GM23338 (cell line): Measurements from ENCODE around the gene YPEL3. TPM values are rescaled to one million over a fixed set of nuclear protein-coding genes. Genes with fewer than 3 reads are reported as not detected.

Experiments
- ATAC-seq: fragments of 200-7000 bp; cut with Tn5 transposase; 3 replicates; pipeline ENCODE4 v1.9.1; 2020
- DNase-seq: peaks from one replicate; pipeline ENCODE4 v3.0.0-alpha.2; 2015; ENCODE audit warnings: low spot score
- H2AFZ ChIP-seq: fragments of 200-600 bp; sonication (generic); 2 replicates; pipeline ENCODE4 v1.8.0; 2016; ENCODE audit warnings: antibody characterized with exemption, mild to moderate bottlenecking, moderate library complexity
- H3F3A ChIP-seq: fragments of 200-600 bp; sonication (generic); replicated peaks from 2 replicates; pipeline ENCODE4 v1.8.0; 2017; ENCODE audit warnings: antibody characterized with exemption, mixed run types, low read depth
- H3K27ac ChIP-seq: fragments of 200-600 bp; sonication (generic); 2 replicates; pipeline ENCODE4 v1.6.1; 2016; ENCODE audit warnings: low read depth
- H3K27me3 ChIP-seq: fragments of 200-600 bp; sonication (generic); 2 replicates; pipeline ENCODE4 v1.8.0; 2016; ENCODE audit warnings: mild to moderate bottlenecking, mixed run types, moderate library complexity; ENCODE audit not compliant: insufficient read depth
- H3K36me3 ChIP-seq: fragments of 200-600 bp; sonication (generic); 2 replicates; pipeline ENCODE4 v1.8.0; 2016; ENCODE audit warnings: mild to moderate bottlenecking; ENCODE audit not compliant: insufficient read depth
- H3K4me1 ChIP-seq: fragments of 200-600 bp; sonication (generic); 2 replicates; pipeline ENCODE4 v1.8.0; 2016; ENCODE audit warnings: mild to moderate bottlenecking, moderate library complexity; ENCODE audit not compliant: insufficient read depth
- H3K4me2 ChIP-seq: fragments of 200-600 bp; sonication (generic); 2 replicates; pipeline ENCODE4 v1.7.1; 2017; ENCODE audit warnings: mixed run types
- H3K4me3 ChIP-seq: fragments of 200-600 bp; sonication (generic); 2 replicates; pipeline ENCODE4 v1.6.1; 2016; ENCODE audit warnings: mixed run types
- H3K79me2 ChIP-seq: fragments of 200-600 bp; sonication (generic); replicated peaks from 2 replicates; pipeline ENCODE4 v1.8.0; 2017; ENCODE audit warnings: mild to moderate bottlenecking; ENCODE audit not compliant: insufficient read depth
- H3K9me2 ChIP-seq: fragments of 200-600 bp; sonication (generic); 2 replicates; pipeline ENCODE4 v1.8.0; 2017; ENCODE audit not compliant: insufficient read depth
- H4K20me1 ChIP-seq: fragments of 200-600 bp; sonication (generic); replicated peaks from 2 replicates; pipeline ENCODE4 v1.8.0; 2017; ENCODE audit warnings: mild to moderate bottlenecking; ENCODE audit not compliant: insufficient read depth
- H3K27ac Mint-ChIP-seq: 2 replicates; pipeline ENCODE4 v1.8.0; 2020; ENCODE audit warnings: inconsistent platforms, mild to moderate bottlenecking, moderate library complexity, mixed read lengths
- H3K27me3 Mint-ChIP-seq: 3 replicates; pipeline ENCODE4 v1.8.0; 2022; ENCODE audit warnings: low read depth, mild to moderate bottlenecking, moderate library complexity, mixed read lengths, inconsistent platforms; ENCODE audit not compliant: insufficient read depth, poor library complexity
- H3K36me3 Mint-ChIP-seq: 3 replicates; pipeline ENCODE4 v1.8.0; 2021; ENCODE audit warnings: low read depth, mild to moderate bottlenecking, inconsistent platforms, moderate library complexity, mixed read lengths
- H3K4me1 Mint-ChIP-seq: 3 replicates; pipeline ENCODE4 v1.8.0; 2020; ENCODE audit warnings: mild to moderate bottlenecking, inconsistent platforms, mixed read lengths
- H3K4me3 Mint-ChIP-seq: 3 replicates; pipeline ENCODE4 v1.8.0; 2021; ENCODE audit warnings: moderate library complexity, mild to moderate bottlenecking, inconsistent platforms, mixed read lengths
- H3K9me3 Mint-ChIP-seq: 3 replicates; pipeline ENCODE4 v1.8.0; 2020; ENCODE audit warnings: moderate library complexity, mild to moderate bottlenecking, inconsistent platforms, mixed read lengths
- CTCF ChIP-seq, 2 experiments: fragments of 200-600 bp in 1 of 2; sonication (generic) in 1 of 2; conservative IDR thresholded peaks; 2 replicates each; pipeline versions ENCODE4 v1.5.1 to v1.6.1; 2016 to 2017; ENCODE audit warnings: antibody characterized with exemption in 2 of 2, low read depth in 2 of 2, mild to moderate bottlenecking in 2 of 2, moderate library complexity in 1 of 2
- ETS1 ChIP-seq: IDR thresholded peaks from 2 replicates; pipeline ENCODE4 v1.6.1; 2016; ENCODE audit warnings: antibody characterized with exemption
- EZH2phosphoT487 ChIP-seq: fragments of 200-600 bp; sonication (generic); IDR thresholded peaks from one replicate; pipeline ENCODE4 v1.8.1; 2018; ENCODE audit warnings: antibody characterized with exemption; ENCODE audit not compliant: unreplicated experiment
- JUNB ChIP-seq: IDR thresholded peaks from one replicate; pipeline ENCODE4 v1.6.1; 2016; ENCODE audit warnings: antibody characterized with exemption; ENCODE audit not compliant: unreplicated experiment
- NANOG ChIP-seq: IDR thresholded peaks from 2 replicates; pipeline ENCODE4 v1.6.1; 2016; ENCODE audit warnings: antibody characterized with exemption, borderline replicate concordance
- POLR2AphosphoS5 ChIP-seq: IDR thresholded peaks from 2 replicates; pipeline ENCODE4 v1.6.1; 2016; ENCODE audit warnings: antibody characterized with exemption, low read depth
- REST ChIP-seq: IDR thresholded peaks from one replicate; pipeline ENCODE4 v1.6.1; 2018; ENCODE audit warnings: antibody characterized with exemption; ENCODE audit not compliant: unreplicated experiment
- ZNF114 ChIP-seq: fragments of 250-450 bp; sonication (Bioruptor Pico); IDR thresholded peaks from 2 replicates; pipeline ENCODE4 v1.5.0; 2020; ENCODE audit warnings: mild to moderate bottlenecking, moderate library complexity
- ZNF331 ChIP-seq: fragments of 250-450 bp; sonication (Bioruptor Pico); IDR thresholded peaks from 2 replicates; pipeline ENCODE4 v1.5.0; 2020; ENCODE audit warnings: low read depth, mild to moderate bottlenecking, moderate library complexity
- ZNF462 ChIP-seq: fragments of 250-450 bp; sonication (Bioruptor Pico); IDR thresholded peaks from 2 replicates; pipeline ENCODE4 v1.5.0; 2020; ENCODE audit warnings: mild to moderate bottlenecking, moderate library complexity
- polyA plus RNA-seq: library from polyadenylated mRNA; unstranded; fragments of >200 nt; fragmentation: Nextera tagmentation; extraction: Ambion mirVana; gene quantifications from 2 replicates; pipeline ENCODE4 v1.2.1, GENCODE V29; 2016
- total RNA-seq: library from RNA; depleted of rRNA; stranded (reverse); fragments of >200 nt; shearing (Covaris generic); gene quantifications from 2 replicates; pipeline ENCODE4 v1.2.3, GENCODE V29; 2014

Gene YPEL3
- total and polyA plus RNA-seq, 2 experiments from 2014 or later: 27.8 to 86.1 TPM

GRCh38 chr16:30077656-30078055 lies 18.4 kb downstream of the YPEL3 start:
- Mint-ChIP-seq H3K27ac (no peak overlapping the region), H3K4me1 (peaks cover 10% of the 10 kb centered on the region), H3K4me3 (peak overlapping the region; percentile 93), H3K9me3 (no peaks in the 10 kb centered on the region), H3K36me3 (peaks cover 62% of the 10 kb centered on the region), H3K27me3 (peaks cover 21% of the 10 kb centered on the region)
- Histone ChIP-seq H3F3A (peaks cover 19% of the 10 kb centered on the region), H3K27me3 (no peaks in the 10 kb centered on the region), H3K4me1 (peaks cover 16% of the 10 kb centered on the region), H3K4me3 (no peak overlapping the region), H3K9me2 (no peaks in the 10 kb centered on the region), H3K27ac (no peak overlapping the region), H2AFZ (no peak overlapping the region), H3K36me3 (peaks cover 9% of the 10 kb centered on the region), H3K79me2 (peaks cover 34% of the 10 kb centered on the region), H3K4me2 (no peak overlapping the region), H4K20me1 (peaks cover 25% of the 10 kb centered on the region)
- no peak for ATAC-seq
- no peak for DNase-seq
- TF ChIP-seq CTCF (conservative IDR thresholded peaks at IDR 0.05; ENCODE audit: low read depth in 2 of 2) (no peak), POLR2AphosphoS5 (no peak), ZNF462 (CRISPR knock-in tag) (no peak), JUNB (no peak), EZH2phosphoT487 (no peak), NANOG (no peak), ZNF331 (CRISPR knock-in tag) (no peak), ETS1 (no peak), ZNF114 (CRISPR knock-in tag) (no peak), REST (no peak)
